ENCODE results near the gene SLC15A3. TPM values are rescaled to one million over a fixed set of nuclear protein-coding genes. Genes with fewer than 3 reads are reported as not detected.

SLC15A3 gene
- polyA plus RNA-seq, 1 donor from 2014 or later: not detected

DNA sequence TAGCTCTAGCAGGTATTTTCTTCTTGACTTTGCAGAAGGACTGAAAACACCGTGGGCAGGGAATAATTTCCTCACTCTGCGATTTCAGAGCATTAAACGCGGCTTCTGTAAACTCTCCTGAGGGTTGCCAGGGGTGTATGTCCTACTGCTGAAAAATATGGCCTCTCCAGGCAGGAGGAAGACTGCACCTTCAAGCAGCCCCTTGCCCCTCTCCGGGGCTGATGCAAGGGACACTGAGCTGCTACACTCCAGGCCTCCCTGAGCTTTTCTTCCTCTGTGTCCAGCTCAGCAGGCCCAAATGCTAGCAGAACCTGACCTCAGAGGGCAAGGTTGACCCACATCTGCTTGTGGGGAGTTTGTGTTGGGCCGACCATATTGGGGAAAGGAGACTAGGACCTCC lies 21.7 kb upstream of the SLC15A3 start:
- no peak overlapping the region for H3K4me2 ChIP-seq (ENCODE audit: low read length)
- no peak overlapping the region for H2AFZ ChIP-seq (ENCODE audit: low read depth, low read length)
- H3K4me3 ChIP-seq (ENCODE audit: low read length): no peak overlapping the region
- no peaks in the 10 kb centered on the region for H3K9me2 ChIP-seq (ENCODE audit: insufficient read depth, low read length)
- H3K27me3 ChIP-seq (ENCODE audit: insufficient read depth, low read depth, low read length): no peaks in the 10 kb centered on the region
- no peaks in the 10 kb centered on the region for H3K36me3 ChIP-seq (ENCODE audit: insufficient read depth, low read length)
- no peaks in the 10 kb centered on the region for H3K9me3 ChIP-seq (ENCODE audit: low read length)
- H3F3A ChIP-seq (ENCODE audit: insufficient read depth, low read length, poor library complexity, severe bottlenecking): no peaks in the 10 kb centered on the region
- H3K9ac ChIP-seq (ENCODE audit: low read length): no peak overlapping the region
- no peaks in the 10 kb centered on the region for H4K20me1 ChIP-seq (ENCODE audit: insufficient read depth)
- H3K79me2 ChIP-seq (replicated peaks; ENCODE audit: insufficient read depth, low read length): no peaks in the 10 kb centered on the region
- TF ChIP-seq EP300 (conservative IDR thresholded peaks at IDR 0.05; ENCODE audit: poor library complexity, severe bottlenecking): no peak
- no peak for TF ChIP-seq EZH2 (IDR thresholded peaks at IDR 0.05; ENCODE audit: borderline replicate concordance, insufficient read depth, low read length, poor library complexity, severe bottlenecking)
- TF ChIP-seq MXI1 (conservative IDR thresholded peaks at IDR 0.05; ENCODE audit: poor library complexity, severe bottlenecking): no peak
- TF ChIP-seq, protein P1, sequence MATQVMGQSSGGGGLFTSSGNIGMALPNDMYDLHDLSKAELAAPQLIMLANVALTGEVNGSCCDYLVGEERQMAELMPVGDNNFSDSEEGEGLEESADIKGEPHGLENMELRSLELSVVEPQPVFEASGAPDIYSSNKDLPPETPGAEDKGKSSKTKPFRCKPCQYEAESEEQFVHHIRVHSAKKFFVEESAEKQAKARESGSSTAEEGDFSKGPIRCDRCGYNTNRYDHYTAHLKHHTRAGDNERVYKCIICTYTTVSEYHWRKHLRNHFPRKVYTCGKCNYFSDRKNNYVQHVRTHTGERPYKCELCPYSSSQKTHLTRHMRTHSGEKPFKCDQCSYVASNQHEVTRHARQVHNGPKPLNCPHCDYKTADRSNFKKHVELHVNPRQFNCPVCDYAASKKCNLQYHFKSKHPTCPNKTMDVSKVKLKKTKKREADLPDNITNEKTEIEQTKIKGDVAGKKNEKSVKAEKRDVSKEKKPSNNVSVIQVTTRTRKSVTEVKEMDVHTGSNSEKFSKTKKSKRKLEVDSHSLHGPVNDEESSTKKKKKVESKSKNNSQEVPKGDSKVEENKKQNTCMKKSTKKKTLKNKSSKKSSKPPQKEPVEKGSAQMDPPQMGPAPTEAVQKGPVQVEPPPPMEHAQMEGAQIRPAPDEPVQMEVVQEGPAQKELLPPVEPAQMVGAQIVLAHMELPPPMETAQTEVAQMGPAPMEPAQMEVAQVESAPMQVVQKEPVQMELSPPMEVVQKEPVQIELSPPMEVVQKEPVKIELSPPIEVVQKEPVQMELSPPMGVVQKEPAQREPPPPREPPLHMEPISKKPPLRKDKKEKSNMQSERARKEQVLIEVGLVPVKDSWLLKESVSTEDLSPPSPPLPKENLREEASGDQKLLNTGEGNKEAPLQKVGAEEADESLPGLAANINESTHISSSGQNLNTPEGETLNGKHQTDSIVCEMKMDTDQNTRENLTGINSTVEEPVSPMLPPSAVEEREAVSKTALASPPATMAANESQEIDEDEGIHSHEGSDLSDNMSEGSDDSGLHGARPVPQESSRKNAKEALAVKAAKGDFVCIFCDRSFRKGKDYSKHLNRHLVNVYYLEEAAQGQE (IDR thresholded peaks at IDR 0.05; ENCODE audit: borderline replicate concordance): no peak
- TF ChIP-seq, protein P2, sequence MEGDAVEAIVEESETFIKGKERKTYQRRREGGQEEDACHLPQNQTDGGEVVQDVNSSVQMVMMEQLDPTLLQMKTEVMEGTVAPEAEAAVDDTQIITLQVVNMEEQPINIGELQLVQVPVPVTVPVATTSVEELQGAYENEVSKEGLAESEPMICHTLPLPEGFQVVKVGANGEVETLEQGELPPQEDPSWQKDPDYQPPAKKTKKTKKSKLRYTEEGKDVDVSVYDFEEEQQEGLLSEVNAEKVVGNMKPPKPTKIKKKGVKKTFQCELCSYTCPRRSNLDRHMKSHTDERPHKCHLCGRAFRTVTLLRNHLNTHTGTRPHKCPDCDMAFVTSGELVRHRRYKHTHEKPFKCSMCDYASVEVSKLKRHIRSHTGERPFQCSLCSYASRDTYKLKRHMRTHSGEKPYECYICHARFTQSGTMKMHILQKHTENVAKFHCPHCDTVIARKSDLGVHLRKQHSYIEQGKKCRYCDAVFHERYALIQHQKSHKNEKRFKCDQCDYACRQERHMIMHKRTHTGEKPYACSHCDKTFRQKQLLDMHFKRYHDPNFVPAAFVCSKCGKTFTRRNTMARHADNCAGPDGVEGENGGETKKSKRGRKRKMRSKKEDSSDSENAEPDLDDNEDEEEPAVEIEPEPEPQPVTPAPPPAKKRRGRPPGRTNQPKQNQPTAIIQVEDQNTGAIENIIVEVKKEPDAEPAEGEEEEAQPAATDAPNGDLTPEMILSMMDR (IDR thresholded peaks at IDR 0.05; ENCODE audit: poor library complexity, severe bottlenecking): no peak
- no peak for TF ChIP-seq RAD21 (conservative IDR thresholded peaks at IDR 0.05)
- no peak overlapping the region for H3K27ac ChIP-seq (ENCODE audit: low read length)

DNA sequence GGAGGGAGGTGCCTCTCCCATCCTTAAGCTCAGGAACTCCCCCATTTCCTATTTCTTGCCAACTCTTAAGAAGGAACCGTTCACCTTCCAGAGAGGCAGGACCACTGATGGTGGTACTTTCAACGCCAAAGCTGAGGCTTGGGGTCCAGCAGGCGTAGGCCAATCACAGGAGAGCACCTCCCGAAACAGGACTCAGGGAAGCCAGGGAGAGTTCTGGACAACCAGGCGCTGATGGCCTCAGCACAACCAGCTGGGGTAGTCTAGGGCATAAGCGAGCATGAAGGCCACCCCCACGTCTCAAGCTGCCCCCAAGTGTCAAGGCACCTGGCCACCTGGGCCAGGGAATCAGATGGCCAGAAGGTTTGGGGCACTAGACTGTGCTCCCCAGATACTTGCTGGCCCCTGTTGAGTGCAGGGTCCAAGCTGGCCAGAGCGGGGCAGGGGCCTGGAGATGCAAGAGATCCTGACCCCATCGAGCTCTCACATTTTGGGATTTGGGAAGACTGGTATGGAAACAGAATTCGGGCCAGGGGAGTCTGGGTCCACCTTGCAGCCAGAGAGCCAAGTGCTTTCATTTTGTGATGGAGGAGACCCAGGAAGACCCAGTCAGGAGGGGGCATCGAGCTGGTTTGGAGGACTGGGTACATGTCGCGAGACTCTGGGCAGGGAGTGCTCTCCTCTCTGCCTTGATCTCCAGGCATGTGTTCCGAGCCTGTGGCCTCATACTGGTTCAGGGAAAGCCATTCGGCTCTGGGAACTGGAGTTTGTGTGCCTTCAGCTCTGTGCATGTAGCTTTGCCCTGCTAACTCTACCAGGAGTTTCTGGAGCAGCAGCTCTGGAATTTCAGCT lies 20.4 kb upstream of the SLC15A3 start:
- Histone ChIP-seq H3K4me3 (ENCODE audit: low read length) (no peak overlapping the region), H3K36me3 (ENCODE audit: insufficient read depth, low read length) (no peaks in the 10 kb centered on the region), H3K4me2 (ENCODE audit: low read length) (no peak overlapping the region), H3F3A (ENCODE audit: insufficient read depth, low read length, poor library complexity, severe bottlenecking) (no peaks in the 10 kb centered on the region), H3K27me3 (ENCODE audit: insufficient read depth, low read depth, low read length) (no peaks in the 10 kb centered on the region), H3K27ac (ENCODE audit: low read length) (no peak overlapping the region), H3K9me3 (ENCODE audit: low read length) (no peaks in the 10 kb centered on the region), H3K9ac (ENCODE audit: low read length) (no peak overlapping the region), H3K79me2 (replicated peaks; ENCODE audit: insufficient read depth, low read length) (no peaks in the 10 kb centered on the region), H2AFZ (ENCODE audit: low read depth, low read length) (no peak overlapping the region), H3K9me2 (ENCODE audit: insufficient read depth, low read length) (no peaks in the 10 kb centered on the region), H4K20me1 (ENCODE audit: insufficient read depth) (no peaks in the 10 kb centered on the region)
- no peak for TF ChIP-seq TAF1 (IDR thresholded peaks at IDR 0.05; ENCODE audit: low read depth)
- TF ChIP-seq, protein P2 (IDR thresholded peaks at IDR 0.05; ENCODE audit: poor library complexity, severe bottlenecking): no peak
- no peak for TF ChIP-seq RAD21 (conservative IDR thresholded peaks at IDR 0.05)
